Stimulated activated CD4-positive, alpha-beta T cell treated with anti-CD3 and anti-CD28 coated beads, Interleukin-4, amount 100 ng/mL, for 4 hours (primary cell): ENCODE measurements around the gene PCGF5.
"Not testable (repeated sequence)": the region's sequence is repeated elsewhere in the genome, so short reads cannot be mapped to it uniquely, and the experiment has no call there.

Experiments used
- DNase-seq, 2 experiments: peaks; one replicate each; pipeline ENCODE4 v3.0.0-alpha.2; 2020

PCGF5 gene

DNA sequence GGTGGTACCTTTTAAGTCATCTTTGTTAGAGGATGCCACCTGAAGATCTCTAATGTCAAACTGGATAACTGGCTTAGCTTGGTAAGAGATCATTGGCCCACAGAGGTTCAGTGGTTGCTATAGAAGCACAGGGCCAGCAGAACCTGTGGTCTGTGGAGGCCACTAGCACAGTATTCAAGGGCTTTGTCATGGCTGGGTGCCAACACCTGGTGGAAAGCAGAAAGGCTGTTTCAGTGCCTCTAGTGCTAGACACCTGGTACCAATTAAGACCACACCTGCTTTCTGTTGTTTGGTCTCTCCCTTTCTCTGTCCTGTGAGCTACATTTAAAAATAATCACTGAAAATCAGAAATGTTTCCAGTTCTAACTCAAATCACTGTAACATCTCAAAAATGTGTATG lies 10.0 kb upstream of the PCGF5 start:
- peak in 1 of 2 experiments; percentile 3 for DNase-seq

DNA sequence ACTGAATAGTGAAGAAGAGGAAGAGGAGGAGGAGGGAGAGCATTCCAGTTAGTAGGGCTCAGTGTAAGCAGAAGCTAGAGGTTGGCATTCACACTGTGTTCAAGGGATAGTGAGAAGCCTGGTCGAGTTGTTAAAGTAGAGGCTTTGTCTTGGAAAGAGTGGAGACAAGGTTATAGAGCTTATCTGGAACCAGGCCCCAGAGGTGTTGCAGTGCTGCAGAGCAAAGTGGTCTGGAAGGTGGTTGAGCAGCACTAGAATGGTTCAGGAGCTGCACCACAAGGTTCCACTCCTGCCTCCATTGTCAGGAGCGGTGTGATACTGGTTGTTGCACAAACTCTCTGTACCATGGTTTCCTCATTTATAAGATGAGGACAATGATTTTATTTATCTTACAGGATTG lies 8.8 kb upstream of the PCGF5 start:
- DNase-seq = no peak

DNA sequence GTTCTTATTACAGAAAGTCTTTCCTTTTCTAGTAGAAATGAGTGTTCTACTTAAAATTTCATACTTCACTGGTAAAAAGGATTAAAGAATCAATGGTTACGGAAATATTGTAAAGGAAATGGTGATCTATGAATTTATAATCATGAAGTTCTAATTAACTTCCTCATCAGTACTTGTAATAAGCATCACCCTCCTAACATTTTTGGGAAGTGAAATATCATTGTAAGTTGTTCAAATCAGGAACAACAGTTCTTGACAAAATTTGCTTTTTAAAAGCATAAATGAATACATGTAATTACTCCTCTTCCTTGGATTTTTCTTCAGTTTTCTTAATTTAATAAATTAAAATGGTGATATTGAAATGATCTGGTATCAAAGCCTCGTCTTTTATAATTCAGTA lies 5.6 kb upstream of the PCGF5 start:
- DNase-seq = no peak

- DNase-seq = no peak
These were observed 5.1 kb upstream of the PCGF5 start for GRCh38 chr10:91215384-91215783.

DNA sequence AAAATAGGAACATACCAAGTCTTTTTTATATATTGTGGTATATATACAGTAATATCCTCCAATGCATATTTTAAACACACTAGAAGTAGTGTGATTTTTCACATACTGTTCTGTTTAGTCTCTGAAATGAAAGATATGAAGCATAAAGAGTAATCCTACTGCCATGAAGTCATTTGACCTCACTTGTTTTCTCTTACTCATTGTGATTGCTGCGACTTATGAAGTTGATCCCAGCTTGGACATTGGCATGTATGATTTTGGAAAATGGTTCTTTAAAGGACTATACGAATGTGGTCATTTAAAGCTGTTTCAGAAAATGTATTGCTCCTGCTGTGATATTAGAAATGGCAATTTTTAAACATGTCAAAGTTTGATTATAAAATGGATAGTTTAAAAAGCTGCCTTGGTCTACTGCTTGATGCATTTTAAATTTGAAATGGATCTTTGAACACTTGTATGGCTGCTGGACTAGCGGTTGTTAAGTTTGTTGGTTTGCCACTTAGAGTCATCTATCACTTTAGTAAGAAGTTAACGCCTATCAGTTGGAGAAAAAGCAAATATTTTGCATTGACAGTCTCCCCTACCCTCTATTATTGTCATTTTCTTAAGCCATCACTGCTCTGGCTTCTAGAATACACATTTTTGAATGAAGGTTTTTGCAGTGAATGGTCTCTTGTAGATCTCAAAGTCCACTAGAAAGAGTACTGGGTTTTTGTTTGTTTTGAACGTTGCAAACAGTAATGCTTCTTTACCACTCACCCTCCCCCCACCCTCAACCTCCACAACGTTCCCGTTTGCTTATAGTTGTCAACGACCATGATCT lies 881 bp upstream of the PCGF5 start:
- no peak for DNase-seq

- peak in 1 of 2 experiments; percentile 10 for DNase-seq
These were observed 652 bp downstream of the PCGF5 start for GRCh38 chr10:91220954-91221675.

GRCh38 chr10:91226093-91226492 lies 5.6 kb downstream of the PCGF5 start:
- no peak for DNase-seq

DNA sequence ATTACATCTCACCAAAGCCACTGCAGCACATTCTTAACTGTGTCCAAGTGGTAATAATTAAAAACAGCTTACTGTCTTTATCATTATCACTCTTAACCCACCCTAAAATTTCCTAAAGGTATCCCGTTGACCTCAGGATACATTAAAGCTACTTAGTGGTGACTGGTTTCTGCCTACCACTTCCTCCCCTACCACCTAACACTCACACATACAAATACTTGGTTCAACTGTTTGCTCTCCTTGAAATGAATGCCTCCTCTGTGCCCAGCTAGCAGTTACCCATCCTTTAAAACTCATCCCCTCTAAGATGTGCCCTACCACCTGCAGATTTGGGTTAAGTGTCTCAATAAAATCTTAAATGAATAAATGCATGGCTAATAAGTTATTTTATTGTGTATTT lies 7.1 kb downstream of the PCGF5 start:
- DNase-seq = no peak

DNA sequence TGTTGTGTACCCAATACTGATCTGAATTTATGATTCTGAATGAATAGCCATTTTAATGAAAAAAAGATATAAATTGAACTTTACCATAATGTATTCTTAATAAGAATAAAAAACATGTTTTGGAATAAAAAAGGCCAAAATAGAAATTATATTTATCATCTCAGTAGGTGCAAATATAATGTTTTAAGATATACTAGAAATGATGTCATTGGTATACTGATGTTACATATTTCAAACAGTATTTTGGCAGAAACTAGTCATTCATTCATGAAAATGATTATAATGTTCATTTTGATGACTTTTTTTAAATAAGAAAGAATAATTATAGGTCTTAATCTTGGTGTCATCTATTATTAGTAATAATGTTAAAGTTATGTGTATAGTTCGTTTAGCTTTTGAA lies 9.2 kb downstream of the PCGF5 start:
- DNase-seq = no peak

DNA sequence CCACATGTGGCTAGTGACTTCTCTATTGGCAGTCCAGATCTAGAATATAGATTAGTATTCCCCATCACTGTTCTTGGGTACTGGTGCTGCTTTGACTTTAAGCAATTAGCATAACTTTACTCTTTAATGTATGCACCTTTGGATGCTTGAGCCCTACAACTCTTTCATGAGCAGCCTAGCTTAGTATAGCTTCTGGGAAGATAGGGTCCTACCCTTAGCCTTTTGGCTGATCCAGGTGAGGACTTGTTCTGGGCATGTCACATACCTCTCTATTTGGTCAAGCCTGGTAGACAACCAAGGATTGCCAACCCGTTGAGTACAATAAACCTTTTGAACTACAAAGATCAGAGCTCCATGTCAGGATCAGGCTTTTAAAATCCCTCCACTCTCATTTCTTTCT lies 17.7 kb downstream of the PCGF5 start:
- DNase-seq = no peak

GRCh38 chr10:91239789-91240188 lies 19.3 kb downstream of the PCGF5 start:
- DNase-seq = no peak

DNA sequence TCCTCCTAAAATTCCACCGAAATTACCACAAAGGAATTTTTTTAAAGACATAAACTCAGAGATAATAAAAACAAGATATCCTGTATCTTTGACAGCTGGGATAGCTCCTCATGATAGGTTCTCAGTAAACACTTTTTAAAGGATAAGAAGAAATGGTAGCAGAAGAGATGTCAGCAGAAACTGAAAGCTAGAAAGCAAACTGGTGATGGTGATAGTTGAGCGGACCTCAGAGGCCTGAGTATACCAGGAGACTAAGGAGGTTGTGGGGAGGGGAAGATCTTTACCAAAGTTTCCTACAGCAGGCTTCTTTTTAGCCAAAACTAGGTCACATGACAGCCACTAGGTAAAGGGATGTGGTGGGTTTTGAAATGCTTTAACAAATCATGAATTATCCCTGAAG lies 22.5 kb downstream of the PCGF5 start:
- no peak for DNase-seq

DNA sequence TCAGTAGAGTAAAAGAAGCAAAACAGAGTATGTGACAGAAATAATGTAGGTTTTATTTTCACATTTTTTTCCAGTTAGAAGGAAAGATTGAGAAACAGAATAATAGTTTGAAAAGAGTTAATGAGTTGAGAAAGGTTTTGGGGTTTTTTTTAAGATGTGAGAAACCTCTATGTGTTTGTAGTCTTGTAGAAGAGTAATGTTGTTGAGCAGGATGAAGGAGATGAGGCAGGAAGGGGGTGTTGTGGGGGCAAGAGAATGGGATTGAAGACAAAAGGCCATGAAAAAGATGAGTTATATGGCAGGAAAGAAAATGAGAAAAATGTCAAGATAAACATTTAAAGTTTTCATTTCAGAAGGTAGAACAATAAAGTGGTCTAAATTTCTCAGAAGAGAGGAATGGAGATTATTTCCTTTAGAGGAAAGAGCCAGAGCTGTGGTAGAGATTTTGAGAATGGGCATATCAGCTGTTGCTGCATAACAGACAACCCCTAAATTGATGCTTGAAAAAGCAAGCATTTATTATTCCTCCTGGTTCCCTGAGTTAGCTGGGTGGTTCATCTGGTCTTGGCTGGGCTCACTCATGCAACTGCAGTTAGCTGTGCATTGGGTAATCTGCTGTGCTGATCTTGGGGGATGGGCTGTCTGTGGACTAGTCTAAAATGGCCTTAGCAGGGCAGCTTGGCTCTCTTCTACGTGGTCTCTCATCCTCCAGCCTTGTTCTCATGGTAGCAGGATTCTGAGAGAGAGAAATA lies 27.1 kb downstream of the PCGF5 start:
- no peak for DNase-seq

DNA sequence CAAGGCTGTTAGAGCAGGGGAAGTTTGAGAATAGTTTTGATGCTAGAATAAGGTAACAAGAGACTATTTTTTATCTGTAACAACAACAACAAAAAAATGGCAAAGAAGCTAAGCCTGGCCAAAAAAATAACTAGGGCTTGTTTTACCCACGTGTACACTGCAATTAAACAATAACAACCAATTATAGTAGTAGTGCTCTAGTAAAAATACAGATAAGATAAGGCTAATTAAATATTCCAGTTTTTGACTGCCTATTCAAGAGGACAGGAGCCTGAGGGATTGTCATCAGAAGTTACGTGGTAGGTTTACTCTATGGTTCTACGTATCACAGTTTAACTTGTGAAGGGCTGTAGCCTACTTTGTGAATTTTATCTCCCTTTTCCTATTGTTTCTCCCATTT lies 29.2 kb downstream of the PCGF5 start:
- DNase-seq = no peak

- DNase-seq = no peak
These were observed 29.9 kb downstream of the PCGF5 start for GRCh38 chr10:91250341-91250740.

GRCh38 chr10:91251430-91252056 lies 31.1 kb downstream of the PCGF5 start:
- peak; percentile 14 to 38 for DNase-seq

- DNase-seq = no peak
These were observed 32.8 kb downstream of the PCGF5 start for GRCh38 chr10:91253300-91253699.

DNA sequence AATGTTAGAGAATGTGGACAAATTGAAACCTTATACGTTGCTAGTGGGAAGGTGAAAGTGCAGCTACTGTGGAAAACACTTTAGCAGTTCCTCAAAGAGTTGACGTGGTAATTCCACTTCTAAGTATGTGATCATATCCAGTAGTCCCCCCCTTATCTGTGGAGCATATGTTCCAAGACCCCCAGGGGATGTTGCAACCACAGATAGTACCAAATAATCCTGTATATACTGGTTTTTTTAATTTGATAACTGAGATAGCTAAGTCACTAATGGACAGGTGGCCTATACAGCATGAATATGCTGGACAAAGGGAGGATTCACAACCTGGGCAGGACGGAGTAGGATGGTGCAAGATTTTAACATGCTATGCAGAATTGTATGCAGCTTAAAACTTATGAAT lies 36.8 kb downstream of the PCGF5 start:
- no peak for DNase-seq

DNA sequence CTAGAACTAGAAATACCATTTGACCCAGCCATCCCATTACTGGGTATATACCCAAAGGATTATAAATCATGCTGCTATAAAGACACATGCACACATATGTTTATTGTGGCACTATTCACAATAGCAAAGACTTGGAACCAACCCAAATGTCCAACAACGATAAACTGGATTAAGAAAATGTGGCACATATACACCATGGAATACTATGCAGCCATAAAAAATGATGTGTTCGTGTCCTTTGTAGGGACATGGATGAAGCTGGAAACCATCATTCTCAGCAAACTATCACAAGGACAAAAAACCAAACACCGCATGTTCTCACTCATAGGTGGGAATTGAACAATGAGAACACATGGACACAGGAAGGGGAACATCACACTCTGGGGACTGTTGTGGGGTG lies 40.0 kb downstream of the PCGF5 start:
- DNase-seq = not testable (repeated sequence)

DNA sequence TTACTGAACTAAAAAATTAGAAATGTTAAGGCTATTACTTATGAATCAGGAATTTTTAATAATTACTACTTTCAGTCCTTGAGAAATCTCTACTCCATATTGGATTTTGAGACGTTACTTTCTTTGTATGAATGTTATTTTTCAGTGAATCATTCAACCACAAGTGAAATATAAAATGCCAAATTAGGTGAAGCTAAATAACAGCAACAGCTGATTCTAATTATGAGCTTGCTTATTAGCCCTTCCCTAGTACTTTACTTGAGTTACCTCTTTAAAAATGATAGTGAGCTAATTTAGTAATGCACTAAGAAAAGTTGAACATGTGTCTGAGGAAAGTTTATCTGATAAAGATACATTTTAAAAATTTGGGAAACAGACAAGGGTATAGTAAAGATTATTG lies 51.4 kb downstream of the PCGF5 start:
- DNase-seq = no peak

GRCh38 chr10:91284486-91285090 lies 64.1 kb downstream of the PCGF5 start:
- DNase-seq = no peak

GRCh38 chr10:91286572-91286971 lies 66.1 kb downstream of the PCGF5 start:
- no peak for DNase-seq

DNA sequence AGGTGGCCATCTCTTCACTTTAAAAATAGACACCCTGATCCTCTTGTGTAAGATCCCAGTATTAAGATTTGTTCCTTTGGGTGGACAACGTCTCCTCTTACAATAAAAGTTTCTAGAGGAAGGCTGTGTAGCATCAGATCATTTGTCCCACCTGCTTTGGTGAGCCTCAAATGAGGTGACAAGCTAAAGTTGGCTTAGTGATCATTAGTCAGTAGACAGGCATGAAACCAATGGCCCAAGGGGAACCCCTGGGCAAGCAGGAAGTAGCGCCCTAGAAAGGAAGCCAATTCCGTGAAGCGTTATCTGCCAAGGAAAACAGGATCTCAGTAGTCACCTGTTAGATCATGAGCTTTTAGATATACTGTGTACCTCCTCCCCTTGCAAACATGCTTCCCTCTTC lies 66.8 kb downstream of the PCGF5 start:
- DNase-seq = no peak
